Panc1 (cell line): ENCODE results near the gene C12orf76. TPM values are rescaled to one million over a fixed set of nuclear protein-coding genes. Genes with fewer than 3 reads are reported as not detected.

Source experiments
- ATAC-seq: fragments of 200-7000 bp; cut with Tn5 transposase; 2 replicates; pipeline ENCODE4 v1.9.1; 2020; ENCODE audit warnings: mild to moderate bottlenecking, moderate library complexity
- BruUV-seq: library from RNA; stranded (reverse); fragments of 400-500 nt; replicated peaks from 2 replicates; lab custom pipeline; 2021; lab: Mats Ljungman, UMichigan
- CTCF ChIA-PET: fragments of 300-600 bp; sonication (Branson Sonifier 250); formaldehyde crosslinking; loops from one replicate; lab custom pipeline; 2022; ENCODE audit warnings: antibody characterized with exemption; lab: Charles Lee
- POLR2A ChIA-PET: fragments of 300-600 bp; sonication (Branson Sonifier 250); formaldehyde crosslinking; loops from one replicate; lab custom pipeline; 2022; ENCODE audit warnings: antibody characterized with exemption; lab: Charles Lee
- DNase-seq: peaks from one replicate; pipeline ENCODE4 v3.0.0-alpha.2; 2010; ENCODE audit warnings: low read depth, low spot score
- H3K27ac ChIP-seq: 2 replicates; pipeline ENCODE4 v1.5.1; 2011; ENCODE audit warnings: mild to moderate bottlenecking, low read length, inconsistent platforms
- H3K27me3 ChIP-seq: fragments of 200-500 bp; sonication (Bioruptor generic); 2 replicates; pipeline ENCODE4 v1.6.0; 2014; ENCODE audit warnings: low read length, inconsistent platforms; ENCODE audit not compliant: control insufficient read depth, insufficient read depth
- H3K36me3 ChIP-seq: fragments of 200-500 bp; sonication (Bioruptor generic); 2 replicates; pipeline ENCODE4 v1.5.1; 2014; ENCODE audit warnings: inconsistent platforms, mild to moderate bottlenecking, low read length, moderate library complexity; ENCODE audit not compliant: control insufficient read depth, insufficient read depth
- H3K4me1 ChIP-seq: 2 replicates; pipeline ENCODE4 v1.5.1; 2011; ENCODE audit warnings: inconsistent platforms, mild to moderate bottlenecking, low read length, moderate library complexity; ENCODE audit not compliant: control insufficient read depth, insufficient read depth
- H3K4me3 ChIP-seq, 2 experiments: 2 replicates each; pipeline ENCODE4 v1.5.1; 2011 to 2012; ENCODE audit warnings: low read depth in 2 of 2, low read length in 2 of 2, mild to moderate bottlenecking in 2 of 2, inconsistent platforms in 1 of 2, moderate library complexity in 1 of 2
- H3K9me3 ChIP-seq: fragments of 200-500 bp; sonication (Bioruptor generic); 2 replicates; pipeline ENCODE4 v1.5.1; 2014; ENCODE audit warnings: low read depth, mild to moderate bottlenecking, inconsistent platforms, low read length, moderate library complexity; ENCODE audit not compliant: control insufficient read depth, insufficient read depth
- POLR2AphosphoS5 ChIP-seq: IDR thresholded peaks from 2 replicates; pipeline ENCODE4 v1.6.1; 2012; ENCODE audit warnings: mild to moderate bottlenecking, low read depth, low read length, moderate library complexity
- SIN3A ChIP-seq: IDR thresholded peaks from 2 replicates; pipeline ENCODE4 v1.6.1; 2012; ENCODE audit warnings: low read depth, mild to moderate bottlenecking, low read length, moderate library complexity, borderline replicate concordance; ENCODE audit not compliant: insufficient read depth
- TCF7L2 ChIP-seq: IDR thresholded peaks from 2 replicates; pipeline ENCODE4 v1.6.1; 2011; ENCODE audit warnings: mild to moderate bottlenecking, low read depth, low read length, inconsistent platforms
- in situ Hi-C: cut with HindIII; loops from 2 replicates; pipeline ENCODE4 v1.10.0; 2016; ENCODE audit warnings: low sequenced_read_pairs, low pct_unique_long_range_greater_than_20kb
- intact Hi-C: fragments of 100-400 bp; cut with micrococcal nuclease; formaldehyde crosslinking; loops from one replicate; pipeline ENCODE4 v1.10.0; 2022; ENCODE audit not compliant: unreplicated experiment
- total RNA-seq: library from RNA; stranded (reverse); gene quantifications from one replicate; pipeline ENCODE4 v1.2.1, GENCODE V29; 2021; ENCODE audit not compliant: unreplicated experiment
- TF ChIP-seq, protein P1 (sequence below), 2 experiments: IDR thresholded peaks; 2 replicates each; pipeline ENCODE4 v1.6.1; 2011 to 2012; ENCODE audit warnings: low read depth in 2 of 2, control low read depth in 1 of 2, low read length in 1 of 2, mild to moderate bottlenecking in 1 of 2, moderate library complexity in 1 of 2; ENCODE audit not compliant: insufficient read depth in 1 of 2
- TF ChIP-seq, protein P2 (sequence below): fragments of 450-650 bp; IDR thresholded peaks from 2 replicates; pipeline ENCODE4 v1.5.1; 2017; ENCODE audit warnings: mild to moderate bottlenecking

C12orf76 gene
- total RNA-seq, 1 experiment from 2014 or later: 13.6 TPM

DNA sequence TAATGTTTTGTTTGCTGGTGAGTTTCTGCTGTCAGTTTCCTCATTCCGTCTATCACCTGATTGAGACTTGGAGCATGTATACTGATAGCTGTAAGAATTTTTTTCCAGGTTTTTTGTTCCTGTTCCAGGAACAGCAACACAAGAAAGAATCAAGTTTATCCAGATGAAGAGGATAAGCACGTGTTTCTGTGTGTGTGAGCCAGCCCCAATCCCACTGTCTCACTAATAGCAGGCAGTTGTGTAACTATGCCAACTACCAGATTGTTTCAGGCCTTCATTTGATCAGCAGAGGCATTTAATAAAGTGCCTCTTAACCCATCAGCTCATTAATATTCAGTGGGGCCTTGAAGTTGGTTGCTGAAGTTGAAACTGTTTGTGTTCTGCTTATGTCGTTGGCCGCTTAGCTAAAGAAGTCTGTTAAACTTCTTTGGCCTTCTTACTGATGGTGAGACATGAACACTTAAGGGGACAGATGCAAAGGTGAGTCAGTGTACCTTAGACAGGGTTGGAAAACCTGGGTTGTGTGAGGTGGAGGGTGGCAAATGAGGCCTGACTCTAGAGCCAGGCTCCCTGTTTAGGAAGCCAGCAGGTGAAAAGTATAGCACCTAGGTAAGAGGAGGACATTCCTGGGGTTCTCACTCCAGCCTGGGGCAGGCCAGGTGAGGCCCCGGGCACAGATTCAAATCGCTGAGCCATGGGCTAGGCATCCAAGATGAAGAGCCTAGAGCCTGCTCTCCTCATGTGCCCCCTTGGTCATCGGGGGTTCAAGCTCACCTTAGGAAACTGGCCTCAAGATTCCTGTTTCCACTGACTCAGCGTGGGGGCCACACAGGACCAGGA is 45.4 kb downstream of the C12orf76 start:
- in situ Hi-C loops (no loop called here), intact Hi-C loops (no loop called here)
- ATAC-seq: no peak
- TF ChIP-seq POLR2AphosphoS5 (no peak), TCF7L2 (no peak), SIN3A (no peak)
- TF ChIP-seq, protein P1, sequence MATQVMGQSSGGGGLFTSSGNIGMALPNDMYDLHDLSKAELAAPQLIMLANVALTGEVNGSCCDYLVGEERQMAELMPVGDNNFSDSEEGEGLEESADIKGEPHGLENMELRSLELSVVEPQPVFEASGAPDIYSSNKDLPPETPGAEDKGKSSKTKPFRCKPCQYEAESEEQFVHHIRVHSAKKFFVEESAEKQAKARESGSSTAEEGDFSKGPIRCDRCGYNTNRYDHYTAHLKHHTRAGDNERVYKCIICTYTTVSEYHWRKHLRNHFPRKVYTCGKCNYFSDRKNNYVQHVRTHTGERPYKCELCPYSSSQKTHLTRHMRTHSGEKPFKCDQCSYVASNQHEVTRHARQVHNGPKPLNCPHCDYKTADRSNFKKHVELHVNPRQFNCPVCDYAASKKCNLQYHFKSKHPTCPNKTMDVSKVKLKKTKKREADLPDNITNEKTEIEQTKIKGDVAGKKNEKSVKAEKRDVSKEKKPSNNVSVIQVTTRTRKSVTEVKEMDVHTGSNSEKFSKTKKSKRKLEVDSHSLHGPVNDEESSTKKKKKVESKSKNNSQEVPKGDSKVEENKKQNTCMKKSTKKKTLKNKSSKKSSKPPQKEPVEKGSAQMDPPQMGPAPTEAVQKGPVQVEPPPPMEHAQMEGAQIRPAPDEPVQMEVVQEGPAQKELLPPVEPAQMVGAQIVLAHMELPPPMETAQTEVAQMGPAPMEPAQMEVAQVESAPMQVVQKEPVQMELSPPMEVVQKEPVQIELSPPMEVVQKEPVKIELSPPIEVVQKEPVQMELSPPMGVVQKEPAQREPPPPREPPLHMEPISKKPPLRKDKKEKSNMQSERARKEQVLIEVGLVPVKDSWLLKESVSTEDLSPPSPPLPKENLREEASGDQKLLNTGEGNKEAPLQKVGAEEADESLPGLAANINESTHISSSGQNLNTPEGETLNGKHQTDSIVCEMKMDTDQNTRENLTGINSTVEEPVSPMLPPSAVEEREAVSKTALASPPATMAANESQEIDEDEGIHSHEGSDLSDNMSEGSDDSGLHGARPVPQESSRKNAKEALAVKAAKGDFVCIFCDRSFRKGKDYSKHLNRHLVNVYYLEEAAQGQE (IDR thresholded peaks at IDR 0.05; ENCODE audit: insufficient read depth in 1 of 2, low read depth in 2 of 2, low read length in 1 of 2): no peak
- TF ChIP-seq, protein P2, sequence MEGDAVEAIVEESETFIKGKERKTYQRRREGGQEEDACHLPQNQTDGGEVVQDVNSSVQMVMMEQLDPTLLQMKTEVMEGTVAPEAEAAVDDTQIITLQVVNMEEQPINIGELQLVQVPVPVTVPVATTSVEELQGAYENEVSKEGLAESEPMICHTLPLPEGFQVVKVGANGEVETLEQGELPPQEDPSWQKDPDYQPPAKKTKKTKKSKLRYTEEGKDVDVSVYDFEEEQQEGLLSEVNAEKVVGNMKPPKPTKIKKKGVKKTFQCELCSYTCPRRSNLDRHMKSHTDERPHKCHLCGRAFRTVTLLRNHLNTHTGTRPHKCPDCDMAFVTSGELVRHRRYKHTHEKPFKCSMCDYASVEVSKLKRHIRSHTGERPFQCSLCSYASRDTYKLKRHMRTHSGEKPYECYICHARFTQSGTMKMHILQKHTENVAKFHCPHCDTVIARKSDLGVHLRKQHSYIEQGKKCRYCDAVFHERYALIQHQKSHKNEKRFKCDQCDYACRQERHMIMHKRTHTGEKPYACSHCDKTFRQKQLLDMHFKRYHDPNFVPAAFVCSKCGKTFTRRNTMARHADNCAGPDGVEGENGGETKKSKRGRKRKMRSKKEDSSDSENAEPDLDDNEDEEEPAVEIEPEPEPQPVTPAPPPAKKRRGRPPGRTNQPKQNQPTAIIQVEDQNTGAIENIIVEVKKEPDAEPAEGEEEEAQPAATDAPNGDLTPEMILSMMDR: no peak
- H3K36me3 ChIP-seq: no peaks in the 10 kb centered on the region; the same call in 1 of the 2 replicates
- CTCF ChIA-PET: no interaction called here
- H3K9me3 ChIP-seq: no peaks in the 10 kb centered on the region
- H3K4me3 ChIP-seq: no peak overlapping the region
- BruUV-seq: no TSS peak
- DNase-seq: no peak
- peaks cover 9% of the 10 kb centered on the region for H3K4me1 ChIP-seq
- POLR2A ChIA-PET: no interaction called here
- no peak overlapping the region for H3K27ac ChIP-seq
- H3K27me3 ChIP-seq: no peaks in the 10 kb centered on the region

DNA sequence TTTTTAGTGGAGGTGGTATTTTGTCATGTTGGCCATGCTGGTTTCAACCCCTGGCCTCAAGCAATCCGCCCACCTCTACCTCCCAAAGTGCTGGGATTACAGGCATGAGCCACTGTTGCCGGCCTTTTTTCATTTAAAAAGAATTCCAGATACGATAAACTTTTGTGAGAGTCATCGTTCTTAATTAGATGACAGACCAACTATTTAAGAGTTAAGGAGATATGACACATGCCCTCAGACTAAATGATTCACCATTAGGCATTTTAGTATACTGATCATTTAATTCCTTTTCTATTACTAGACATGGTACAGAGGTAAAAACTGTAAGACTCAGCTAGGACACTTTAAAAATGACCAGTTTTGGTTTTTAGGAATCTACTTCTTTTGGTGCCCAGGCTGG is 46.7 kb downstream of the C12orf76 start:
- Histone ChIP-seq H3K4me1 (peaks cover 12% of the 10 kb centered on the region), H3K27me3 (no peaks in the 10 kb centered on the region), H3K36me3 (no peaks in the 10 kb centered on the region; the same call in 1 of the 2 replicates), H3K27ac (no peak overlapping the region), H3K4me3 (no peak overlapping the region), H3K9me3 (no peaks in the 10 kb centered on the region)
- ChIA-PET CTCF (no interaction called here), POLR2A (no interaction called here)
- intact Hi-C loops: no loop called here
- ATAC-seq (no peak), DNase-seq (no peak)
- TF ChIP-seq POLR2AphosphoS5: no peak
- no peak for TF ChIP-seq TCF7L2
- TF ChIP-seq, protein P2: no peak
- no peak for TF ChIP-seq SIN3A
- TF ChIP-seq, protein P1 (IDR thresholded peaks at IDR 0.05; ENCODE audit: insufficient read depth in 1 of 2, low read depth in 2 of 2, low read length in 1 of 2): no peak
- in situ Hi-C loops: no loop called here
- BruUV-seq: no TSS peak
